ENCODE data around the gene PPP2R5D. TPM values are rescaled to one million over a fixed set of nuclear protein-coding genes. Genes with fewer than 3 reads are reported as not detected.

PPP2R5D gene
- total and polyA plus RNA-seq, 2 of the 4 experiments (the other 2 are of a cell fraction): 55.6 to 68.8 TPM

DNA sequence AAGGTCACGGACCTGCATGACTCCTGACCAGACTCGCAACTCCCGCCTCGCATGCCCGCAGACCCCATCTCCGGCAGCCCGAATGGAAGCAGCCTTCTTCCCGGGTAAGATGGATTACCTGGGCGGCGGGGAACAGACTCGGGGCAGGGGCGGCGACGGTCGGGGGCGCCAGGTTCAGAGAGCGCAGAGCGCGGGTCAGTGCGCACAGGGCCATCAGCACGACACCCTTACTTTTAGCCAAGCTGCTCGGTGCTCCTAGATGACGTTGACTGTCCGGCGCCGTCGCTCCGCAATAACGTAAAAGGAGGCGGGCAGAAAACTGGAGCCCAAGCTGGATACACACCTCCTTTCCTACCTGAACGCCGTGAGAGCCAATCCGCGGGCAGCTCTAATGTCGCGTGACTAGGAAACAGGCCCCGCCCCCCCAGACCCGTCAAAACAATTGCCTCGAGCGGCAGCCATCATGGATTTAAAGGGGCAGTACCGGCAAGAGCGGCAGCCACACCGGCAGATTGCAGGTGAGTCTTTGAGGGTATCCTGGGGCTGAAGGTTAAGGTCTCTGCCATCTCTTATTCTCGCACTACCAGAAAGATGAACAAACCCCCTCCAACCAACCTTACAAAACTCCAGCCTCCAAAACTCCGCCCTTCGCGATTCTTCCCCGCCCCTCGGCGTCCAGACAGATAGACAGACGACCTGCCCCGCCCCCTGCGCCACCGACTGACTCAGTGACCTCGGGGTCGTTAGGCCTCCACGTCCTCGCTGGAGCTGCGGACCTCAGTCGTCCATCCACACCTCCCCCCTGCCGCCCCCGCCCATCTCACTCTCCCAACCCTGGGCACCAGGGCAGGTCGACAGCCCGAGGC lies 75.0 kb downstream of the PPP2R5D start, which contains the start of the genes KLC4 and MRPL2:
KLC4 (plus strand) TSS at position 464 of the 866 bp plus-strand sequence. CDS start 1,705 bp downstream, outside the sequence.
MRPL2 (minus strand) TSS at position 267 of the 866 bp plus-strand sequence; CDS start at position 214, 53 bp downstream.
- WGBS, 2 experiments (ENCODE audit: extremely low coverage in 2 of 2, insufficient read length in 1 of 2): 0% methylated on average over 41 of the region's 64 CpGs; no CpG with 5 or more reads in 1 of the 2 experiments
- dilution Hi-C loops (cut with HindIII; ENCODE audit: low sequenced_read_pairs, unreplicated experiment): no loop called here
- no TSS peak for BruUV-seq (replicated peaks)

More for the DNA sequence above, 75.0 kb downstream of the PPP2R5D start, which contains the start of the genes KLC4 and MRPL2:
- DNase-seq (peak; percentile 98), ATAC-seq (ENCODE audit: low read depth) (peak; percentile 99)
- H4K91ac ChIP-seq (ENCODE audit: insufficient read depth, low read depth, low read length): peak within 1 kb of the TSS; percentile 91
- no peaks in the 10 kb centered on the region for H4K20me1 ChIP-seq (ENCODE audit: insufficient read depth, low read length)
- H3K23ac ChIP-seq (ENCODE audit: low read depth, low read length): peak within 1 kb of the TSS; percentile 98
- H2AFZ ChIP-seq (replicated peaks; ENCODE audit: low read length, poor library complexity): peak within 1 kb of the TSS; percentile 92
- intact Hi-C loops (cut with micrococcal nuclease) (loop anchor here (2.0 kb wide), 1 partner anchor 15 kb away; no protein-coding TSS in a partner anchor), in situ Hi-C loops (cut with MboI; ENCODE audit: low sequenced_read_pairs) (no loop called here)
- H2BK120ac ChIP-seq (ENCODE audit: low read depth, low read length): peak within 1 kb of the TSS; percentile 97
- H3K14ac ChIP-seq (replicated peaks; ENCODE audit: low read depth, low read length): peak within 1 kb of the TSS; percentile 100
- H3K27ac ChIP-seq (ENCODE audit: insufficient read depth, low read length): peak within 1 kb of the TSS; percentile 93
- H3K9me1 ChIP-seq (ENCODE audit: insufficient read depth, low read length): peaks cover 4% of the 10 kb centered on the region; the same call in 1 of the 2 replicates
- peak within 1 kb of the TSS; percentile 76 for H3K4me3 ChIP-seq (ENCODE audit: insufficient read depth, low read depth, low read length)
- peak within 1 kb of the TSS; percentile 93 for H3K56ac ChIP-seq (ENCODE audit: extremely low read depth, insufficient read depth, low read length)
- H2AK9ac ChIP-seq (replicated peaks; ENCODE audit: low read depth, low read length, poor library complexity): peak within 1 kb of the TSS; percentile 94
- H3K4me1 ChIP-seq (ENCODE audit: control insufficient read depth, insufficient read depth, low read length): peaks cover 9% of the 10 kb centered on the region; the same call in 1 of the 2 replicates
- no peaks in the 10 kb centered on the region for H3K27me3 ChIP-seq (ENCODE audit: control insufficient read depth, insufficient read depth, low read length)
- POLR2A ChIA-PET (ENCODE audit: unreplicated experiment): interaction anchor here (0.6 to 0.9 kb wide), 4 partner anchors 11 to 111 kb away, joined by 3 to 5 read pairs (median 3); partner anchors contain the start of gene RRP36
- peaks cover 17 to 37% of the 10 kb centered on the region in 2 experiments for H3K79me1 ChIP-seq (ENCODE audit: low read depth in 1 of 2, low read length in 2 of 2)
- TF ChIP-seq FOS (IDR thresholded peaks at IDR 0.05; ENCODE audit: low read depth, low read length) (peak; percentile 9; the same call in 1 of the 2 replicates), POLR2A (IDR thresholded peaks at IDR 0.05; ENCODE audit: low read depth, low read length) (peak; percentile 66), MXI1 (IDR thresholded peaks at IDR 0.05; ENCODE audit: borderline replicate concordance, low read depth, low read length) (peak; percentile 80; the same call in 1 of the 2 replicates), MAZ (IDR thresholded peaks at IDR 0.05; ENCODE audit: borderline replicate concordance, low read depth, low read length) (peak; percentile 14; the same call in 1 of the 2 replicates), NFE2L2 (IDR thresholded peaks at IDR 0.05; ENCODE audit: low read depth, low read length) (no peak), BHLHE40 (IDR thresholded peaks at IDR 0.05; ENCODE audit: low read depth, low read length) (peak; percentile 52; the same call in 1 of the 2 replicates), USF2 (IDR thresholded peaks at IDR 0.05; ENCODE audit: low read depth, low read length) (peak; percentile 54; the same call in 1 of the 2 replicates), CHD1 (IDR thresholded peaks at IDR 0.05; ENCODE audit: low read depth, low read length) (0 out of 2 replicates have a peak, but pooled peaks have one; percentile 30), CEBPB (IDR thresholded peaks at IDR 0.05; ENCODE audit: low read depth, low read length) (no peak), MAFK (IDR thresholded peaks at IDR 0.05; ENCODE audit: low read depth, low read length) (no peak)
- H2AK5ac ChIP-seq (ENCODE audit: low read depth, low read length): peak within 1 kb of the TSS; percentile 92
- peaks cover 16% of the 10 kb centered on the region for H3K36me3 ChIP-seq (ENCODE audit: control insufficient read depth, insufficient read depth, low read length)
- peak within 1 kb of the TSS; percentile 78 for H3K18ac ChIP-seq (ENCODE audit: low read depth, low read length)
- peak within 1 kb of the TSS; percentile 90 for H2BK20ac ChIP-seq (ENCODE audit: low read depth, low read length)
- H2BK5ac ChIP-seq (ENCODE audit: low read depth, low read length, poor library complexity, severe bottlenecking): peak within 1 kb of the TSS; percentile 95
- peak within 1 kb of the TSS; percentile 96 for H3K4ac ChIP-seq (ENCODE audit: low read depth, low read length)
- peak within 1 kb of the TSS; percentile 93 for H3K4me2 ChIP-seq (ENCODE audit: low read depth, low read length)
- peak within 1 kb of the TSS; percentile 84 for H4K5ac ChIP-seq (ENCODE audit: low read depth, low read length)
- CTCF ChIA-PET: interaction anchor here (1.4 kb wide), 1 partner anchor 85 kb away, joined by 6 read pairs; no protein-coding TSS in a partner anchor
- peak within 1 kb of the TSS; percentile 97; the same call in 2 of the 3 replicates for H2BK15ac ChIP-seq (ENCODE audit: low read depth, low read length)
- H3K9me3 ChIP-seq (ENCODE audit: control insufficient read depth, insufficient read depth, low read length): no peaks in the 10 kb centered on the region
- H4K8ac ChIP-seq (ENCODE audit: low read depth in 2 of 2, low read length in 2 of 2): peak within 1 kb of the TSS; percentile 69 to 97
- H3K9ac ChIP-seq (ENCODE audit: low read depth, low read length): peak within 1 kb of the TSS; percentile 91

All from IMR-90 (cell line).